CD4-positive, alpha-beta T cell (primary cell): ENCODE results near the gene PPARD. TPM values are rescaled to one million over a fixed set of nuclear protein-coding genes. Genes with fewer than 3 reads are reported as not detected.

Experiments used
- ATAC-seq: fragments of 200-7000 bp; cut with Tn5 transposase; one replicate; pipeline ENCODE4 v1.10.0; 2022; ENCODE audit warnings: mild to moderate bottlenecking; ENCODE audit not compliant: poor library complexity
- CTCF ChIA-PET: fragments of 350-600 bp; sonication (Branson Sonifier 250); formaldehyde crosslinking; loops from one replicate; lab custom pipeline; 2021; ENCODE audit warnings: antibody characterized with exemption, inconsistent platforms; lab: Charles Lee
- POLR2A ChIA-PET: fragments of 350-600 bp; sonication (Branson Sonifier 250); formaldehyde crosslinking; loops from one replicate; lab custom pipeline; 2021; ENCODE audit warnings: antibody characterized with exemption, inconsistent platforms; lab: Charles Lee
- DNase-seq, 14 experiments: peaks; one replicate each; pipeline ENCODE4 v3.0.0-alpha.2; 2013 to 2020; ENCODE audit warnings: mixed read lengths in 2 of 14
- H3K27ac ChIP-seq, 2 donors: one replicate each; pipeline versions ENCODE4 v1.5.1 to v1.7.0; 2013; ENCODE audit warnings: low read length in 2 of 2, low read depth in 1 of 2, mild to moderate bottlenecking in 1 of 2
- H3K27me3 ChIP-seq, 2 experiments: 1 replicate in 1 of 2; 2 replicates in 1 of 2; pipeline versions ENCODE4 v1.6.1 to v1.7.0; 2013; ENCODE audit warnings: low read length in 2 of 2, control low read depth in 1 of 2, mild to moderate bottlenecking in 1 of 2, moderate library complexity in 1 of 2; ENCODE audit not compliant: insufficient read depth in 2 of 2, control insufficient read depth in 1 of 2
- H3K36me3 ChIP-seq: one replicate; pipeline ENCODE4 v1.6.1; 2013; ENCODE audit warnings: low read length, control low read depth; ENCODE audit not compliant: insufficient read depth
- H3K4me1 ChIP-seq: one replicate; pipeline ENCODE4 v1.6.1; 2013; ENCODE audit warnings: low read length, control low read depth; ENCODE audit not compliant: insufficient read depth
- H3K4me3 ChIP-seq: one replicate; pipeline ENCODE4 v1.5.1; 2013; ENCODE audit warnings: mild to moderate bottlenecking, low read length, moderate library complexity
- H3K9me3 ChIP-seq, 2 experiments: 1 replicate in 1 of 2; 2 replicates in 1 of 2; pipeline versions ENCODE4 v1.6.1 to v1.7.0; 2013; ENCODE audit warnings: low read length in 2 of 2, mild to moderate bottlenecking in 2 of 2, control low read depth in 1 of 2, moderate library complexity in 1 of 2; ENCODE audit not compliant: control insufficient read depth in 1 of 2, insufficient read depth in 1 of 2
- H3K27ac Mint-ChIP-seq: one replicate; pipeline ENCODE4 v1.8.0; 2020; ENCODE audit warnings: mixed read lengths
- H3K27me3 Mint-ChIP-seq: one replicate; pipeline ENCODE4 v1.8.0; 2021; ENCODE audit warnings: mixed read lengths
- H3K36me3 Mint-ChIP-seq: one replicate; pipeline ENCODE4 v1.8.0; 2021; ENCODE audit warnings: low read depth, mixed read lengths
- H3K4me1 Mint-ChIP-seq: one replicate; pipeline ENCODE4 v1.8.0; 2021; ENCODE audit warnings: low read depth, mixed read lengths
- H3K4me3 Mint-ChIP-seq: one replicate; pipeline ENCODE4 v1.8.0; 2020; ENCODE audit warnings: mild to moderate bottlenecking, mixed read lengths
- H3K9me3 Mint-ChIP-seq: one replicate; pipeline ENCODE4 v1.8.0; 2020; ENCODE audit warnings: mixed read lengths
- intact Hi-C, 2 experiments: fragments of 100-400 bp; cut with DNase I in 1 of 2; cut with micrococcal nuclease in 1 of 2; formaldehyde crosslinking; loops; one replicate each; pipeline versions ENCODE4 v1.15.1 to v1.9.0; 2023 to 2025; cut with DNase I, micrococcal nuclease
- total RNA-seq, 174 experiments: library from RNA in 2 of 174; stranded (reverse) in 2 of 174; gene quantifications; one replicate each; pipeline ENCODE4 v1.2.3 and lab custom pipeline; 2021 to 2026
- TF ChIP-seq, protein P1 (sequence below): fragments of 200-600 bp; IDR thresholded peaks from one replicate; pipeline ENCODE4 v1.8.0; 2022; ENCODE audit warnings: antibody characterized with exemption, mild to moderate bottlenecking

Gene PPARD
- total RNA-seq, 2 experiments from 2014 or later: 34.1 to 37.0 TPM

DNA sequence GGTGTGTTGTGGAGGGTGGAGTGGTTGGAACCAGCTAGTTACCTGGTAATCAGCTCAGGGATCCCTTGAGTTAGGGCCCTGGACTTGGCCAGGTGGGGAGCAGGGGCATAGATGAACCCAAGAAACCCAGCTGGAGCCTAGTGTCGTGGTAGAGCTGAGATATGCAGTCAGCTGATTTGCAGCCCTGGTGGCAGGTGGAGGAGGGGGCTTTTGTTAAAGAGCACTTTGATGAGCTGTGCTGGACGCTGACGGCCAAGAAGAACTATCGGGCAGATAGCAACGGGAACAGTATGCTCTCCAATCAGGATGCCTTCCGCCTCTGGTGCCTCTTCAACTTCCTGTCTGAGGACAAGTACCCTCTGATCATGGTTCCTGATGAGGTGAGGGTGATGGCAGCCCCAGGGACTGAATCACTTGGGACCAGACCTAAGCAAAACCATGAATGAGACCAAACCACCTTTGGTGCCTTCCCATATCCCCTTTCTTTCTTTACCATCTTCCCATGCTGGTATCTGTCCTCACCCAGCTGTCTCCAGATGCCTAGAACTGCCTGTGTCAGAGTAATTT is 32.0 kb upstream of the PPARD start:
- Histone ChIP-seq H3K27ac (peak overlapping the region; percentile 95), H3K9me3 (no peaks in the 10 kb centered on the region), H3K4me1 (peaks cover 73% of the 10 kb centered on the region), H3K4me3 (no peak overlapping the region), H3K27me3 (no peaks in the 10 kb centered on the region), H3K36me3 (peaks cover 63% of the 10 kb centered on the region)
- H3K4me1 Mint-ChIP-seq: peaks cover 90% of the 10 kb centered on the region
- peak overlapping the region; percentile 84 for H3K4me3 Mint-ChIP-seq
- H3K27ac Mint-ChIP-seq: peak overlapping the region; percentile 99
- H3K36me3 Mint-ChIP-seq: peaks cover 91% of the 10 kb centered on the region
- TF ChIP-seq, protein P1, sequence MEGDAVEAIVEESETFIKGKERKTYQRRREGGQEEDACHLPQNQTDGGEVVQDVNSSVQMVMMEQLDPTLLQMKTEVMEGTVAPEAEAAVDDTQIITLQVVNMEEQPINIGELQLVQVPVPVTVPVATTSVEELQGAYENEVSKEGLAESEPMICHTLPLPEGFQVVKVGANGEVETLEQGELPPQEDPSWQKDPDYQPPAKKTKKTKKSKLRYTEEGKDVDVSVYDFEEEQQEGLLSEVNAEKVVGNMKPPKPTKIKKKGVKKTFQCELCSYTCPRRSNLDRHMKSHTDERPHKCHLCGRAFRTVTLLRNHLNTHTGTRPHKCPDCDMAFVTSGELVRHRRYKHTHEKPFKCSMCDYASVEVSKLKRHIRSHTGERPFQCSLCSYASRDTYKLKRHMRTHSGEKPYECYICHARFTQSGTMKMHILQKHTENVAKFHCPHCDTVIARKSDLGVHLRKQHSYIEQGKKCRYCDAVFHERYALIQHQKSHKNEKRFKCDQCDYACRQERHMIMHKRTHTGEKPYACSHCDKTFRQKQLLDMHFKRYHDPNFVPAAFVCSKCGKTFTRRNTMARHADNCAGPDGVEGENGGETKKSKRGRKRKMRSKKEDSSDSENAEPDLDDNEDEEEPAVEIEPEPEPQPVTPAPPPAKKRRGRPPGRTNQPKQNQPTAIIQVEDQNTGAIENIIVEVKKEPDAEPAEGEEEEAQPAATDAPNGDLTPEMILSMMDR: no peak
- DNase-seq (peak in 6 of 14 experiments; percentile 13 to 56 (median 48)), ATAC-seq (peak; percentile 30)
- H3K9me3 Mint-ChIP-seq: no peaks in the 10 kb centered on the region
- H3K27me3 Mint-ChIP-seq: no peaks in the 10 kb centered on the region
- POLR2A ChIA-PET: interaction anchor here (0.6 to 9.4 kb wide), 10 partner anchors 7 to 719 kb away, joined by 3 to 74 read pairs (median 4); partner anchors contain the start of gene DEF6
- intact Hi-C loops: loop anchor here in 1 of 2 experiments (1.0 to 2.0 kb wide), 2 partner anchors 12 to 16 kb away; no protein-coding TSS in a partner anchor
- CTCF ChIA-PET: interaction anchor here (1.8 to 3.6 kb wide), 5 partner anchors 10 to 158 kb away, joined by 5 to 20 read pairs (median 6); partner anchors contain the start of genes DEF6, PPARD and RPL10A

DNA sequence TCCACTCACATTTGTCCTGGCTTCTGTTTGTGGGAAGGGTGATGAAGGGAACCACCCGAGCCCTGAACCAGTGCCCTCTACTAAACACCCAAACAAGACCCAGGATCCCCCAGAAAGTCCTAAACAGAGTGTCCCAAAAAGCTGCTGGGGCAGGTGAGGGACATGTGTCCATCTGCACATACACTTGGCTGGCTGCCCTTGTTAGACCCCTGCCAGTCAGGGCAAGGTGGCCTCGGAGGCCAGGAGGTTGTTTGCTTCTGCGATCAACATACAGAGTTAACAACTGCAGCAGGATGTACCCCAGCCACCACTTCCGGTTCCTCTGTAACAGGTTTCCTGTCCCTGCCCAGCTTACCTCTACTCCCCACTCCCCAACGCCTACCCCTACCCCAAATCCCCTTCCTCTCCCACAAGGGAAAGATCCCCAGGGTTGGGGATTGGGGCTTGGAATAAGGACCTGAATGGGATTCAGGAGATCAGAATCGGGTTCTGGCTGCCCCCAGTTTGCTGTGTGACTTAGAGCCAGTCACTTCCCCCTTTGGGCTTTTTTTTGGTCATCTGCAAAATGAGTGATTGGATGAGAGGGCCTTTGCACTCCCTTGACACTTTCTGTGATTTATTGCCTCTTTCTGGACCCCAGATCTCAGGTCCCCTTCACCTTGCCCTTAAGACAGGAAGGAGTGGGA is 30.8 kb upstream of the PPARD start:
- H3K36me3 ChIP-seq: peaks cover 70% of the 10 kb centered on the region
- POLR2A ChIA-PET: interaction anchor here (0.8 to 9.4 kb wide), 10 partner anchors 8 to 185 kb away, joined by 3 to 74 read pairs (median 4); partner anchors contain the start of genes DEF6 and FANCE
- no peaks in the 10 kb centered on the region for H3K9me3 ChIP-seq
- peak overlapping the region; percentile 99 for H3K27ac Mint-ChIP-seq
- DNase-seq (peak; percentile 35 to 81 (median 64)), ATAC-seq (peak; percentile 84)
- H3K4me1 Mint-ChIP-seq: peaks cover 97% of the 10 kb centered on the region
- intact Hi-C loops: loop anchor here in 1 of 2 experiments (1.0 to 2.0 kb wide), 2 partner anchors 10 to 15 kb away; no protein-coding TSS in a partner anchor
- no peaks in the 10 kb centered on the region for H3K27me3 ChIP-seq
- CTCF ChIA-PET: interaction anchor here (0.8 to 3.6 kb wide), 8 partner anchors 8 to 156 kb away, joined by 3 to 20 read pairs (median 5); partner anchors contain the start of genes DEF6, PPARD and RPL10A
- H3K4me3 Mint-ChIP-seq: peak overlapping the region; percentile 84
- H3K4me3 ChIP-seq: peak overlapping the region; percentile 46
- no peaks in the 10 kb centered on the region for H3K9me3 Mint-ChIP-seq
- H3K27ac ChIP-seq: peak overlapping the region; percentile 95
- TF ChIP-seq, protein P1: no peak
- H3K4me1 ChIP-seq: peaks cover 67% of the 10 kb centered on the region
- peaks cover 96% of the 10 kb centered on the region for H3K36me3 Mint-ChIP-seq
- H3K27me3 Mint-ChIP-seq: no peaks in the 10 kb centered on the region

DNA sequence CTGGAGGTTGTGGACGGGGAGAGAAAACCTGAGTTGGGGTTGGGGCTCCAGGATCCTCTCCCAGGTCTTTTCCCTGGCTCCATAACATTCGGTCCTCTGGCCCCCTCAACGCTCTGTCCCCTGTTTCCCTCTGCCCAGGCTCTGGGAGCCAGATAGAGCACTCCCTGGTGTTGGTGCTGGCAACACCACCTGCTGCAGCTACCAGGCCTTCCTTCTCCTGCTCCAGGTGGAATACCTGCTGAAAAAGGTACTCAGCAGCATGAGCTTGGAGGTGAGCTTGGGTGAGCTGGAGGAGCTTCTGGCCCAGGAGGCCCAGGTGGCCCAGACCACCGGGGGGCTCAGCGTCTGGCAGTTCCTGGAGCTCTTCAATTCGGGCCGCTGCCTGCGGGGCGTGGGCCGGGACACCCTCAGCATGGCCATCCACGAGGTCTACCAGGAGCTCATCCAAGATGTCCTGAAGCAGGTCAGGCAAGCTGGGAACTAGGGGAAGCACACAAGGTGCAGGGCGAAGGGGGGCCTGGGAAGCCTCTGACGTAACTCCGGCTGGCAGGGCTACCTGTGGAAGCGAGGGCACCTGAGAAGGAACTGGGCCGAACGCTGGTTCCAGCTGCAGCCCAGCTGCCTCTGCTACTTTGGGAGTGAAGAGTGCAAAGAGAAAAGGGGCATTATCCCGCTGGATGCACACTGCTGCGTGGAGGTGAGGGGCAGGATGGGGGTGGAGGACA is 30.1 kb upstream of the PPARD start:
- peak; percentile 8 for ATAC-seq
- CTCF ChIA-PET: interaction anchor here (0.8 to 3.6 kb wide), 6 partner anchors 8 to 29 kb away, joined by 3 to 20 read pairs (median 4); partner anchors contain the start of genes DEF6 and PPARD
- H3K4me3 ChIP-seq: peak overlapping the region; percentile 46
- no peak for DNase-seq
- H3K9me3 ChIP-seq: no peaks in the 10 kb centered on the region
- peak overlapping the region; percentile 95 for H3K27ac ChIP-seq
- H3K27me3 ChIP-seq: no peaks in the 10 kb centered on the region
- H3K36me3 ChIP-seq: peaks cover 73% of the 10 kb centered on the region
- TF ChIP-seq, protein P1: no peak
- intact Hi-C loops: no loop called here
- H3K36me3 Mint-ChIP-seq: peaks cover 96% of the 10 kb centered on the region
- peak overlapping the region; percentile 99 for H3K27ac Mint-ChIP-seq
- POLR2A ChIA-PET: interaction anchor here (1.0 to 9.4 kb wide), 5 partner anchors 9 to 140 kb away, joined by 5 to 74 read pairs (median 21); partner anchors contain the start of genes DEF6 and FANCE
- H3K4me1 Mint-ChIP-seq: peaks cover 97% of the 10 kb centered on the region
- peaks cover 61% of the 10 kb centered on the region for H3K4me1 ChIP-seq
- H3K9me3 Mint-ChIP-seq: no peaks in the 10 kb centered on the region
- H3K4me3 Mint-ChIP-seq: peak overlapping the region; percentile 84
- no peaks in the 10 kb centered on the region for H3K27me3 Mint-ChIP-seq
